RWPE2 (cell line): Measurements from ENCODE around the gene ZSCAN10.
A peak's percentile ranks its signal among the peaks of the same experiment; 100 is the strongest.

ENCODE experiments used
- ATAC-seq: fragments of 200-7000 bp; cut with Tn5 transposase; 3 replicates; pipeline ENCODE4 v1.9.1; 2021; ENCODE audit warnings: low read depth
- DNase-seq: peaks from one replicate; pipeline ENCODE4 v3.0.0-alpha.2; 2020; ENCODE audit warnings: low spot score
- H3K27ac ChIP-seq: fragments of 450-650 bp; 2 replicates; pipeline ENCODE4 v1.5.1; 2017; ENCODE audit warnings: mild to moderate bottlenecking; ENCODE audit not compliant: poor library complexity, severe bottlenecking
- H3K27me3 ChIP-seq: fragments of 250-450 bp; sonication (Bioruptor Pico); 2 replicates; pipeline ENCODE4 v1.5.1; 2021; ENCODE audit warnings: mild to moderate bottlenecking, moderate library complexity; ENCODE audit not compliant: insufficient read depth, poor library complexity, severe bottlenecking
- H3K36me3 ChIP-seq: fragments of 250-450 bp; sonication (Bioruptor Pico); 2 replicates; pipeline ENCODE4 v1.5.1; 2020; ENCODE audit warnings: low read depth, mild to moderate bottlenecking, moderate library complexity
- H3K4me1 ChIP-seq: fragments of 250-450 bp; sonication (Bioruptor Pico); 2 replicates; pipeline ENCODE4 v1.5.1; 2021; ENCODE audit warnings: mild to moderate bottlenecking, moderate library complexity; ENCODE audit not compliant: insufficient read depth, poor library complexity, severe bottlenecking
- H3K4me3 ChIP-seq: fragments of 250-450 bp; sonication (Bioruptor Pico); 2 replicates; pipeline ENCODE4 v1.5.1; 2021; ENCODE audit warnings: mild to moderate bottlenecking, moderate library complexity; ENCODE audit not compliant: severe bottlenecking
- H3K9me3 ChIP-seq: fragments of 250-450 bp; sonication (Bioruptor Pico); 2 replicates; pipeline ENCODE4 v1.5.1; 2021; ENCODE audit warnings: mild to moderate bottlenecking, moderate library complexity; ENCODE audit not compliant: severe bottlenecking
- CTCF ChIP-seq: fragments of 450-650 bp; IDR thresholded peaks from one replicate; pipeline ENCODE4 v1.5.1; 2017; ENCODE audit warnings: mild to moderate bottlenecking, moderate library complexity; ENCODE audit not compliant: poor library complexity, severe bottlenecking

The ZSCAN10 gene

GRCh38 chr16:3094289-3095027 lies 4.6 kb downstream of the ZSCAN10 start:
- H3K9me3 ChIP-seq: no peaks in the 10 kb centered on the region
- H3K36me3 ChIP-seq: no peaks in the 10 kb centered on the region
- DNase-seq (no peak), ATAC-seq (no peak)
- peak; percentile 51 for TF ChIP-seq CTCF
- H3K27me3 ChIP-seq: no peaks in the 10 kb centered on the region
- no peak overlapping the region for H3K4me3 ChIP-seq
- H3K27ac ChIP-seq: no peak overlapping the region
- H3K4me1 ChIP-seq: no peaks in the 10 kb centered on the region

GRCh38 chr16:3092501-3092941 lies 6.6 kb downstream of the ZSCAN10 start:
- no peak overlapping the region for H3K4me3 ChIP-seq

GRCh38 chr16:3091551-3091950 lies 7.5 kb downstream of the ZSCAN10 start:
- Histone ChIP-seq H3K36me3 (no peaks in the 10 kb centered on the region), H3K27me3 (no peaks in the 10 kb centered on the region), H3K4me3 (no peak overlapping the region), H3K9me3 (no peaks in the 10 kb centered on the region), H3K27ac (no peak overlapping the region), H3K4me1 (no peaks in the 10 kb centered on the region)
- TF ChIP-seq CTCF: no peak
- DNase-seq (no peak), ATAC-seq (no peak)

More at GRCh38 chr16:3092501-3092941, 6.6 kb downstream of the ZSCAN10 start:
- no peak for TF ChIP-seq CTCF
- Histone ChIP-seq H3K9me3 (no peaks in the 10 kb centered on the region), H3K36me3 (no peaks in the 10 kb centered on the region), H3K27me3 (no peaks in the 10 kb centered on the region), H3K4me1 (no peaks in the 10 kb centered on the region), H3K27ac (no peak overlapping the region)
- ATAC-seq: no peak; the same call in 2 of the 3 replicates
- no peak for DNase-seq

- no peak for TF ChIP-seq CTCF
- DNase-seq (no peak), ATAC-seq (no peak)
- Histone ChIP-seq H3K27me3 (no peaks in the 10 kb centered on the region), H3K9me3 (no peaks in the 10 kb centered on the region), H3K4me3 (no peak overlapping the region), H3K4me1 (no peaks in the 10 kb centered on the region), H3K27ac (no peak overlapping the region), H3K36me3 (no peaks in the 10 kb centered on the region)
Measured at GRCh38 chr16:3089717-3090592, 9.1 kb downstream of the ZSCAN10 start.
